ENCODE results near the gene PARN. TPM values are rescaled to one million over a fixed set of nuclear protein-coding genes. Genes with fewer than 3 reads are reported as not detected.
"Not testable (repeated sequence)": the region's sequence is repeated elsewhere in the genome, so short reads cannot be mapped to it uniquely, and the experiment has no call there.

Gene PARN
- total and polyA plus RNA-seq, 8 donors, result 8.3 to 19.6 (median 14.1) TPM

GRCh38 chr16:14407786-14408399 lies 222.2 kb downstream of the PARN start:
- no peaks in the 10 kb centered on the region for H3K4me1 ChIP-seq
- no peak overlapping the region for H3K4me3 ChIP-seq
- H3K27me3 ChIP-seq, result no peaks in the 10 kb centered on the region
- DNase-seq (no peak), ATAC-seq (no peak), FAIRE-seq (no peak)
- no peaks in the 10 kb centered on the region for H3K36me3 ChIP-seq
- intact Hi-C loops (cut with DNase I), result no loop called here
- no peak for TF ChIP-seq CTCF (IDR thresholded peaks at IDR 0.05)
- 96 to 100% methylated on average over 2 of the region's 2 CpGs for WGBS, 2 donors
- H3K9me3 ChIP-seq, result no peaks in the 10 kb centered on the region
- no peak overlapping the region for H3K27ac ChIP-seq

- WGBS, 2 donors, result 58 to 62% methylated on average over 37 to 43 of the region's 43 CpGs
- ATAC-seq (peak in 3 of 4 donors; percentile 24 to 50 (median 31)), DNase-seq (peak in 3 of 6 donors; percentile 41 to 66 (median 59)), FAIRE-seq (no peak)
- intact Hi-C loops (cut with DNase I), result no loop called here
- H3K27ac ChIP-seq, result no peak overlapping the region
- TF ChIP-seq CTCF (IDR thresholded peaks at IDR 0.05), result no peak
- no peak overlapping the region for H3K4me3 ChIP-seq
- no peaks in the 10 kb centered on the region for H3K27me3 ChIP-seq
- H3K4me1 ChIP-seq, result no peaks in the 10 kb centered on the region
- H3K36me3 ChIP-seq, result no peaks in the 10 kb centered on the region
- H3K9me3 ChIP-seq, result no peaks in the 10 kb centered on the region
Observed at GRCh38 chr16:14405611-14406537, 224.2 kb downstream of the PARN start.

GRCh38 chr16:14403001-14403389 lies 227.1 kb downstream of the PARN start:
- H3K27ac ChIP-seq; FAIRE-seq; DNase-seq; H3K9me3 ChIP-seq; H3K4me1 ChIP-seq; H3K27me3 ChIP-seq; H3K36me3 ChIP-seq; ATAC-seq; H3K4me3 ChIP-seq; intact Hi-C loops (cut with DNase I): not testable (repeated sequence)
- 81 to 84% methylated on average over 8 of the region's 8 CpGs for WGBS, 2 donors

- DNase-seq; H3K4me1 ChIP-seq; intact Hi-C loops (cut with DNase I); ATAC-seq; H3K36me3 ChIP-seq; H3K4me3 ChIP-seq; H3K27me3 ChIP-seq; H3K9me3 ChIP-seq; H3K27ac ChIP-seq; FAIRE-seq: not testable (repeated sequence)
- WGBS, 2 donors, result 88 to 89% methylated on average over 15 of the region's 15 CpGs
Observed at GRCh38 chr16:14402114-14403000, 227.7 kb downstream of the PARN start.

- intact Hi-C loops (cut with DNase I); H3K27me3 ChIP-seq; FAIRE-seq; H3K9me3 ChIP-seq; H3K27ac ChIP-seq; H3K36me3 ChIP-seq; H3K4me3 ChIP-seq; DNase-seq; ATAC-seq; H3K4me1 ChIP-seq: not testable (repeated sequence)
- 74 to 82% methylated on average over 6 to 8 of the region's 8 CpGs for WGBS, 2 donors
Observed at GRCh38 chr16:14401711-14402061, 228.4 kb downstream of the PARN start.

GRCh38 chr16:14400978-14401710 lies 228.9 kb downstream of the PARN start:
- FAIRE-seq; H3K27me3 ChIP-seq; H3K4me3 ChIP-seq; intact Hi-C loops (cut with DNase I); H3K4me1 ChIP-seq; H3K36me3 ChIP-seq; H3K9me3 ChIP-seq; ATAC-seq; DNase-seq; H3K27ac ChIP-seq: not testable (repeated sequence)
- WGBS, 2 donors, result 76 to 86% methylated on average over 12 of the region's 12 CpGs
